ENCODE data around the gene CHST11.

- TF ChIP-seq CTCF (IDR thresholded peaks at IDR 0.05) = no peak
- TF ChIP-seq POLR2A (IDR thresholded peaks at IDR 0.05) = no peak
Observed at GRCh38 chr12:104452087-104452486, 4.7 kb upstream of the CHST11 start.
